Right lobe of liver (tissue), 4 donors: ENCODE data around the gene MRPL52.

ENCODE experiments used
- POLR2A ChIP-seq: fragments of 450-650 bp; IDR thresholded peaks from one replicate; pipeline ENCODE4 v1.6.1; 2017; ENCODE audit warnings: antibody characterized with exemption, mild to moderate bottlenecking
- TF ChIP-seq, protein P1 (sequence below), 4 donors: fragments of 200-600 bp in 3 of 4; fragments of 450-650 bp in 1 of 4; IDR thresholded peaks; one replicate each; pipeline versions ENCODE4 v1.5.1 to v1.8.0; 2016 to 2022; ENCODE audit warnings: antibody characterized with exemption in 4 of 4, mild to moderate bottlenecking in 2 of 4
- donor health status: DM: no; HTN: no; CAD: no.
- donor health status: DM: no; HTN: no; CAD: no.
- donor health status: DM: no; HTN: yes; CAD: no.

DNA sequence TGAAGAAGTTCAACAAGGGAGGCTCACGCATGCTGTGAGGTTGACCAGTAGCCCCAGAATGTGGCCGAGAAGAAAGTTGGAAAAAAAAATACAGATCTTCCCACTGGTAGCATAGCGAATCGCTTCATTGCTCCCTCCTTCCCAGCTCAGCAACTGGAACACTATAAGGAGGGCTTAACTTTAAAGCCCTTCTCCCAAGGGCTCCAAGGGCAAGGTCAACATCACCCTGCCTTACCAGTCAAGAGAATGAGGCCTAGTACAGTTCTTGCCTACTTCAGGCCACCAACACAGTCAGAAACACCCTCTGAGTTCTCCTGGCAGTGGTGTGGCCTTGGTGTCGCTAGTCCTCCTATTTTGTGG, 48.8 kb upstream of the MRPL52 start:
- TF ChIP-seq, protein P1, sequence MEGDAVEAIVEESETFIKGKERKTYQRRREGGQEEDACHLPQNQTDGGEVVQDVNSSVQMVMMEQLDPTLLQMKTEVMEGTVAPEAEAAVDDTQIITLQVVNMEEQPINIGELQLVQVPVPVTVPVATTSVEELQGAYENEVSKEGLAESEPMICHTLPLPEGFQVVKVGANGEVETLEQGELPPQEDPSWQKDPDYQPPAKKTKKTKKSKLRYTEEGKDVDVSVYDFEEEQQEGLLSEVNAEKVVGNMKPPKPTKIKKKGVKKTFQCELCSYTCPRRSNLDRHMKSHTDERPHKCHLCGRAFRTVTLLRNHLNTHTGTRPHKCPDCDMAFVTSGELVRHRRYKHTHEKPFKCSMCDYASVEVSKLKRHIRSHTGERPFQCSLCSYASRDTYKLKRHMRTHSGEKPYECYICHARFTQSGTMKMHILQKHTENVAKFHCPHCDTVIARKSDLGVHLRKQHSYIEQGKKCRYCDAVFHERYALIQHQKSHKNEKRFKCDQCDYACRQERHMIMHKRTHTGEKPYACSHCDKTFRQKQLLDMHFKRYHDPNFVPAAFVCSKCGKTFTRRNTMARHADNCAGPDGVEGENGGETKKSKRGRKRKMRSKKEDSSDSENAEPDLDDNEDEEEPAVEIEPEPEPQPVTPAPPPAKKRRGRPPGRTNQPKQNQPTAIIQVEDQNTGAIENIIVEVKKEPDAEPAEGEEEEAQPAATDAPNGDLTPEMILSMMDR (IDR thresholded peaks at IDR 0.05): no peak
- no peak for TF ChIP-seq POLR2A
